ENCODE data around the gene UMAD1.
A peak's percentile ranks its signal among the peaks of the same experiment; 100 is the strongest.

UMAD1 gene

DNA sequence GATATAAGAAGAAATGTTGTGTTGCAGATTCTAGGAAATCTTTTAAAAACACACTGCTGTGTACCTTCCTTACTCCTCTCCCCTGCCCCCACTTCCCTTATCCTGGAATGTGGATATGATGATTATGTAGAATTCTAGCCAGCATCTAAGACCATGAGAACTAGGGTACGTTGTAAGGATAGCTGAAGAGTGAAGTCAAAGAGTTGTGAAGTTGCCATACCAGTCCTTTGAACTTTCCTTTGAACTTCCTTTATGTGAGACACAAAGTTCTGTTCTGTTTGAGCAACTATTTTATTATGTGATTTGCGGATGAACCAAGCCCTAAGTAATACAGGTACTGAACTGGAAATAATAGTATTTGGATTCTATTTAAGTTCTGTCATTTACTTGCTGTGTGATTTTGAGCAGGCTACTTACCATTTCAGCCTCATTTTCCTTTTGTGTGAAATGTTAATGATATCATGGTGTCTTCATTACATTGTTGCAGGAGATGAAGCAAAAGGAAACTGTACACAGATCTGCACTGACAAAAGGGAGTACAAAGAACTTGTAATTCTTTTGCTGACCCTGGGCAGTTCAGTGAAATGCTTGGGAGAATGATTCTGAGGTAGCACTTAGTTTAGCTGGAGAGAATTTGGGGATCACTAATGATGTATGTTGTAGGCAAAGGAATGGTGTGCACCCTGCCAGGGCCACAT lies 46.4 kb downstream of the UMAD1 start:
- DNase-seq, result no peak
- TF ChIP-seq, protein P1, sequence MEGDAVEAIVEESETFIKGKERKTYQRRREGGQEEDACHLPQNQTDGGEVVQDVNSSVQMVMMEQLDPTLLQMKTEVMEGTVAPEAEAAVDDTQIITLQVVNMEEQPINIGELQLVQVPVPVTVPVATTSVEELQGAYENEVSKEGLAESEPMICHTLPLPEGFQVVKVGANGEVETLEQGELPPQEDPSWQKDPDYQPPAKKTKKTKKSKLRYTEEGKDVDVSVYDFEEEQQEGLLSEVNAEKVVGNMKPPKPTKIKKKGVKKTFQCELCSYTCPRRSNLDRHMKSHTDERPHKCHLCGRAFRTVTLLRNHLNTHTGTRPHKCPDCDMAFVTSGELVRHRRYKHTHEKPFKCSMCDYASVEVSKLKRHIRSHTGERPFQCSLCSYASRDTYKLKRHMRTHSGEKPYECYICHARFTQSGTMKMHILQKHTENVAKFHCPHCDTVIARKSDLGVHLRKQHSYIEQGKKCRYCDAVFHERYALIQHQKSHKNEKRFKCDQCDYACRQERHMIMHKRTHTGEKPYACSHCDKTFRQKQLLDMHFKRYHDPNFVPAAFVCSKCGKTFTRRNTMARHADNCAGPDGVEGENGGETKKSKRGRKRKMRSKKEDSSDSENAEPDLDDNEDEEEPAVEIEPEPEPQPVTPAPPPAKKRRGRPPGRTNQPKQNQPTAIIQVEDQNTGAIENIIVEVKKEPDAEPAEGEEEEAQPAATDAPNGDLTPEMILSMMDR (IDR thresholded peaks at IDR 0.05; ENCODE audit: low read depth, low read length, missing control alignments), result no peak
- in situ Hi-C loops (cut with HindIII; ENCODE audit: low pct_ligation_motif_present, low sequenced_read_pairs), result no loop called here
- Histone ChIP-seq H3K4me3 (ENCODE audit: low read depth, low read length) (no peak overlapping the region), H3K27me3 (replicated peaks) (no peaks in the 10 kb centered on the region), H3K36me3 (replicated peaks) (no peaks in the 10 kb centered on the region), H3K27ac (no peak overlapping the region)

DNA sequence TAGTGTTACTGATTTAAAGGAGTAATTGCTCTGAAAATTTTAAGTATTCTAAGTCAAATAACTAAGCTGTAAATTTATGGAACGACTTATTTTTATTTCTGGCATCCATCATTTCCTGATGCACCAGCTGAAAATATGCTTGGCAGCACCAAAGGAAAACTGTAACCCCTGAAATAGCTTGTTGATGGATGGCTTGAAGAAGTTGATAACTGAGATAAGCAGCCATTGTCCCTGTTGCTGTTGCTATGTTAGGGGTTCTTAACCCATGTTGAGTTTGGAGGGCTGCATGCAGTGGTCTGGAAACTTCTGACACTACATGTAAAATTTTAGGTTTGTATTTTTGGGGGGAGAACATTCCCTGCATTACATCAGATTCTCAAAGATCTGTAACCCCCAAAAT lies 47.2 kb downstream of the UMAD1 start:
- Histone ChIP-seq H3K36me3 (replicated peaks) (no peaks in the 10 kb centered on the region), H3K27ac (no peak overlapping the region), H3K4me3 (ENCODE audit: low read depth, low read length) (no peak overlapping the region), H3K27me3 (replicated peaks) (no peaks in the 10 kb centered on the region)
- in situ Hi-C loops (cut with HindIII; ENCODE audit: low pct_ligation_motif_present, low sequenced_read_pairs), result no loop called here
- TF ChIP-seq, protein P1 (IDR thresholded peaks at IDR 0.05; ENCODE audit: low read depth, low read length, missing control alignments), result no peak
- no peak for DNase-seq

DNA sequence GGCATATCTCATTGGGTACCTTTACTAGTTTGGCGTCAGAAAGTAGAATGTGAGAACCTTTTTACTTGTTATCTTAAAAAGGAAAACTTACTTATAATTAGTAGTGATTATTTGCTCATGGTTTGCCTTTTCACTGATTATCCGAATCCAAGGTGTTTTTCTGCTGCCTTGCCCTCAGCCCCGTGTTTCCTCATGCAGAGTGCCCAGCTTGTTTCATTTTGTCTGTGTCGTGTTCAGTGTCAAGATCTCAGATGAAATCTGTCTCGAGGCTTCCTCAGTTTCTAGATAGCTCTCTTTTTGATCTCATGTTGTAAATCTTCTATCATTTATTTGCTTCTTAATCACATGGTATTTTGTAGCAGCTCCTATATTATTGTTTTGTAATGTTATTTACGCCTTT lies 47.8 kb downstream of the UMAD1 start:
- no peak overlapping the region for H3K4me3 ChIP-seq (ENCODE audit: low read depth, low read length)
- TF ChIP-seq, protein P1 (IDR thresholded peaks at IDR 0.05; ENCODE audit: low read depth, low read length, missing control alignments), result no peak
- H3K27ac ChIP-seq, result no peak overlapping the region
- in situ Hi-C loops (cut with HindIII; ENCODE audit: low pct_ligation_motif_present, low sequenced_read_pairs), result no loop called here
- H3K36me3 ChIP-seq (replicated peaks), result no peaks in the 10 kb centered on the region
- no peaks in the 10 kb centered on the region for H3K27me3 ChIP-seq (replicated peaks)
- DNase-seq, result no peak

DNA sequence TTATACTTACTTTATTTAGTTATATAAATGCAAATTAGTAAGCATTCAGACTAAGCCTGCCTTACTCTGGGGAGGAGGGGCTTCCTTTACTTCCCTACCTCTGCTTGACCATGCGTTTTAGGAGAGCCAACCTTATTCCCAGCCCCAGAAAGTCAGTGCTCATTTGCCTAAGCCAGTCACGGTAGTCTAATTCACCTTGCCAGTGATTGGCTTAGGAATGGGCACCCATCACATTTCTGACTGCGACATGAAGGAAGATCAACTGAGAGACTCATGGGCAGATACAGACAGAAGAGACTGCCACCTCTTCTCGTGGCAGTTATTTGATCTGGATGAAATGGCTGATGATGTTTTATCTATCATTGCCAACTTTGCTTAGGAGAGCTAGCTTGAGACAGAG lies 48.4 kb downstream of the UMAD1 start:
- DNase-seq, result no peak
- Histone ChIP-seq H3K27me3 (replicated peaks) (no peaks in the 10 kb centered on the region), H3K27ac (no peak overlapping the region), H3K4me3 (ENCODE audit: low read depth, low read length) (no peak overlapping the region), H3K36me3 (replicated peaks) (no peaks in the 10 kb centered on the region)
- in situ Hi-C loops (cut with HindIII; ENCODE audit: low pct_ligation_motif_present, low sequenced_read_pairs), result no loop called here
- TF ChIP-seq, protein P1 (IDR thresholded peaks at IDR 0.05; ENCODE audit: low read depth, low read length, missing control alignments), result no peak

DNA sequence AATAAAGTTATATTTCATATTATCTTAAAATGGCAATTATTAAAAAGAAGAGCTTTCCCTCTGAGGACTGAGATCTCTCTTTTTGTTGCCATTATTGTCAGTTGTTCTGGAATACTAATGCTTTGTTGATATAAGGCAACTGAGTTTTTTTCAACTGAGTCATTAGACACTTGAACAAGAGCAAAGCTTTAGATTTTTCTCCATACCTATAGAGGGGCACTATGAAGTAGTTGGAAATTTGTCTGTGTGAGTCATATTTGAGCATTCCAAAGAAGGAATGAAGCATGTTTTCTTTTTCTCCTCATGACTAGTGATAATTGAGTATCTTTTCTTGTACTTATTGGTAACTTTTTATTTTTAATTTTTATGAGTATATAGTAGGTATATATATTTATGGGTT lies 53.3 kb downstream of the UMAD1 start:
- Histone ChIP-seq H3K36me3 (replicated peaks) (no peaks in the 10 kb centered on the region), H3K27ac (no peak overlapping the region), H3K27me3 (replicated peaks) (no peaks in the 10 kb centered on the region), H3K4me3 (ENCODE audit: low read depth, low read length) (no peak overlapping the region)
- in situ Hi-C loops (cut with HindIII; ENCODE audit: low pct_ligation_motif_present, low sequenced_read_pairs), result no loop called here
- TF ChIP-seq, protein P1 (IDR thresholded peaks at IDR 0.05; ENCODE audit: low read depth, low read length, missing control alignments), result no peak
- DNase-seq, result peak; percentile 30

DNA sequence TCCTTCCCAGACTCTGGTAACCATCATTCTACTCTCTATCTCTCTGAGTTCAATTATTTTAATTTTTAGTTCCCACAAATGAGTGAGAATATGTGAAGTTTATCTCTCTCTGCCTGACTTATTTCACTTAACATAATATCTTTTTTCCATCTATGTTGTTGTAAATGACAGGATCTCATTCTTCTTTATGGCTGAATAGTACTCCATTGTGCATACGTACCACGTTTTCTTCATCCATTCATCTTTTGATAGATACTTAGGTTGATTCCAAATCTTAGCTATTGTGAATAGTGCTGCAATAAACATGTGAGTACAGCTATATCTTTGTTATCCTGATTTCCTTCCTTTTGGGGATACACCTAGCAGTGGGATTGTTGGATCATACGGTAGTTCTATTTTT lies 54.0 kb downstream of the UMAD1 start:
- in situ Hi-C loops (cut with HindIII; ENCODE audit: low pct_ligation_motif_present, low sequenced_read_pairs), result no loop called here
- Histone ChIP-seq H3K36me3 (replicated peaks) (no peaks in the 10 kb centered on the region), H3K27me3 (replicated peaks) (no peaks in the 10 kb centered on the region), H3K4me3 (ENCODE audit: low read depth, low read length) (no peak overlapping the region), H3K27ac (no peak overlapping the region)
- TF ChIP-seq, protein P1 (IDR thresholded peaks at IDR 0.05; ENCODE audit: low read depth, low read length, missing control alignments), result no peak
- no peak for DNase-seq
